NB4 (cell line): ENCODE measurements around the gene ZNRF3.
"Not testable (repeated sequence)": the region's sequence is repeated elsewhere in the genome, so short reads cannot be mapped to it uniquely, and the experiment has no call there.

Experiments
- MYC ChIP-seq: IDR thresholded peaks from 2 replicates; pipeline ENCODE4 v1.6.1; 2011; ENCODE audit warnings: low read depth, low read length
- POLR2A ChIP-seq: IDR thresholded peaks from 2 replicates; pipeline ENCODE4 v1.6.1; 2011; ENCODE audit warnings: mild to moderate bottlenecking; ENCODE audit not compliant: insufficient read length; ENCODE audit errors: extremely low read depth
- TF ChIP-seq, protein P1 (sequence below): IDR thresholded peaks from one replicate; pipeline ENCODE4 v1.5.1; 2012; ENCODE audit warnings: low read depth, low read length

DNA sequence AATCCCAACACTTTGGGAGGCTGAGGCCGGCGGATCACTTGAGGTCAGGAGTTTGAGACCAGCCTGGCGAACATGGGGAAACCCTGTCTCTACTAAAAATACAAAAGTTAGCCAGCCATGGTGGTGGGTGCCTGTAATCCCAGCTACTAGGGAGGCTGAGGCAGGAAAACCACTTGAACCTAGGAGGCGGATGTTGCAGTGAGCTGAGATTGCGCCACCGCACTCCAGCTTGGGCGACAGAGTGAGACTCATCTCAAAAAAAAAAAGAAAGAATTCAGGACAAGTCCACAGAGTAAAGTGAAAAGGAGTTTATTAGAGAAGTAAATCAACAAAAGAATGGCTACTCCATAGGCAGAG lies 200.2 kb downstream of the ZNRF3 start:
- TF ChIP-seq POLR2A, MYC: not testable (repeated sequence)
- TF ChIP-seq, protein P1, sequence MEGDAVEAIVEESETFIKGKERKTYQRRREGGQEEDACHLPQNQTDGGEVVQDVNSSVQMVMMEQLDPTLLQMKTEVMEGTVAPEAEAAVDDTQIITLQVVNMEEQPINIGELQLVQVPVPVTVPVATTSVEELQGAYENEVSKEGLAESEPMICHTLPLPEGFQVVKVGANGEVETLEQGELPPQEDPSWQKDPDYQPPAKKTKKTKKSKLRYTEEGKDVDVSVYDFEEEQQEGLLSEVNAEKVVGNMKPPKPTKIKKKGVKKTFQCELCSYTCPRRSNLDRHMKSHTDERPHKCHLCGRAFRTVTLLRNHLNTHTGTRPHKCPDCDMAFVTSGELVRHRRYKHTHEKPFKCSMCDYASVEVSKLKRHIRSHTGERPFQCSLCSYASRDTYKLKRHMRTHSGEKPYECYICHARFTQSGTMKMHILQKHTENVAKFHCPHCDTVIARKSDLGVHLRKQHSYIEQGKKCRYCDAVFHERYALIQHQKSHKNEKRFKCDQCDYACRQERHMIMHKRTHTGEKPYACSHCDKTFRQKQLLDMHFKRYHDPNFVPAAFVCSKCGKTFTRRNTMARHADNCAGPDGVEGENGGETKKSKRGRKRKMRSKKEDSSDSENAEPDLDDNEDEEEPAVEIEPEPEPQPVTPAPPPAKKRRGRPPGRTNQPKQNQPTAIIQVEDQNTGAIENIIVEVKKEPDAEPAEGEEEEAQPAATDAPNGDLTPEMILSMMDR = not testable (repeated sequence)
